DOHH2 (cell line): ENCODE data around the gene BLM.

ENCODE experiments used
- H3F3A ChIP-seq: fragments of 200-600 bp; sonication (generic), shearing (Covaris generic); 2 replicates; pipeline ENCODE4 v1.6.0; 2016; ENCODE audit warnings: antibody characterized with exemption, mild to moderate bottlenecking; ENCODE audit not compliant: control insufficient read depth, insufficient read depth
- H3K27ac ChIP-seq: fragments of 200-600 bp; sonication (generic); 2 replicates; pipeline ENCODE4 v1.5.1; 2014; ENCODE audit warnings: low read depth, mild to moderate bottlenecking, low read length, moderate library complexity
- H3K27me3 ChIP-seq: fragments of 200-600 bp; sonication (generic); 2 replicates; pipeline ENCODE4 v1.6.1; 2014; ENCODE audit warnings: mild to moderate bottlenecking, low read length, mixed read lengths; ENCODE audit not compliant: control insufficient read depth
- H3K36me3 ChIP-seq: fragments of 200-600 bp; sonication (generic); 2 replicates; pipeline ENCODE4 v1.6.1; 2014; ENCODE audit warnings: mild to moderate bottlenecking, low read length, moderate library complexity, mixed read lengths; ENCODE audit not compliant: control insufficient read depth
- H3K4me1 ChIP-seq: fragments of 200-600 bp; sonication (generic); 2 replicates; pipeline ENCODE4 v1.6.1; 2014; ENCODE audit warnings: mild to moderate bottlenecking, low read length, mixed read lengths; ENCODE audit not compliant: control insufficient read depth
- H3K4me2 ChIP-seq: fragments of 200-600 bp; sonication (generic); 2 replicates; pipeline ENCODE4 v1.6.0; 2014; ENCODE audit warnings: mild to moderate bottlenecking, low read length, moderate library complexity
- H3K4me3 ChIP-seq: fragments of 200-600 bp; sonication (generic); 2 replicates; pipeline ENCODE4 v1.5.1; 2014; ENCODE audit warnings: mild to moderate bottlenecking, low read length, mixed read lengths
- H3K79me2 ChIP-seq: fragments of 200-600 bp; sonication (generic); 2 replicates; pipeline ENCODE4 v1.6.1; 2014; ENCODE audit warnings: mild to moderate bottlenecking, low read length, mixed read lengths; ENCODE audit not compliant: control insufficient read depth
- H3K9me2 ChIP-seq: fragments of 200-600 bp; sonication (generic); replicated peaks from 2 replicates; pipeline ENCODE4 v1.6.1; 2014; ENCODE audit warnings: mild to moderate bottlenecking, low read length, mixed read lengths; ENCODE audit not compliant: control insufficient read depth
- H3K9me3 ChIP-seq: fragments of 200-600 bp; sonication (generic); 2 replicates; pipeline ENCODE4 v1.6.1; 2014; ENCODE audit warnings: antibody characterized with exemption, low read length, mixed read lengths; ENCODE audit not compliant: control insufficient read depth, insufficient read depth
- H4K20me1 ChIP-seq: fragments of 200-600 bp; sonication (generic); 2 replicates; pipeline ENCODE4 v1.6.0; 2014; ENCODE audit warnings: low read depth, mild to moderate bottlenecking, antibody characterized with exemption, low read length, moderate library complexity; ENCODE audit not compliant: control insufficient read depth, insufficient read depth
- CTCF ChIP-seq: fragments of 200-600 bp; sonication (generic); IDR thresholded peaks from one replicate; pipeline ENCODE4 v1.5.1; 2014; ENCODE audit warnings: antibody characterized with exemption, mild to moderate bottlenecking, low read depth, low read length; ENCODE audit not compliant: poor library complexity, severe bottlenecking
- EZH2phosphoT487 ChIP-seq: fragments of 200-600 bp; sonication (generic); IDR thresholded peaks from 2 replicates; pipeline ENCODE4 v1.6.1; 2017; ENCODE audit warnings: borderline replicate concordance, mild to moderate bottlenecking, antibody characterized with exemption, low read length, moderate library complexity, mixed read lengths

The BLM gene

GRCh38 chr15:90757461-90757860 is 40.3 kb downstream of the BLM start:
- H3K27ac ChIP-seq = no peak overlapping the region
- H3K9me3 ChIP-seq = no peaks in the 10 kb centered on the region
- H4K20me1 ChIP-seq = no peaks in the 10 kb centered on the region
- H3F3A ChIP-seq = peaks cover 7% of the 10 kb centered on the region; the same call in 1 of the 2 replicates
- H3K9me2 ChIP-seq = no peaks in the 10 kb centered on the region
- peaks cover 86% of the 10 kb centered on the region for H3K36me3 ChIP-seq
- no peak for TF ChIP-seq CTCF
- TF ChIP-seq EZH2phosphoT487 = no peak
- H3K4me3 ChIP-seq = no peak overlapping the region
- H3K79me2 ChIP-seq = no peaks in the 10 kb centered on the region; the same call in 1 of the 2 replicates
- no peaks in the 10 kb centered on the region for H3K4me1 ChIP-seq
- no peaks in the 10 kb centered on the region for H3K27me3 ChIP-seq
- no peak overlapping the region for H3K4me2 ChIP-seq

- Histone ChIP-seq H3F3A (no peaks in the 10 kb centered on the region), H3K27ac (no peak overlapping the region), H3K27me3 (no peaks in the 10 kb centered on the region), H3K4me3 (no peak overlapping the region), H3K4me2 (no peak overlapping the region), H3K9me2 (no peaks in the 10 kb centered on the region), H3K79me2 (no peaks in the 10 kb centered on the region), H3K36me3 (peaks cover 82% of the 10 kb centered on the region), H3K4me1 (no peaks in the 10 kb centered on the region), H4K20me1 (no peaks in the 10 kb centered on the region), H3K9me3 (no peaks in the 10 kb centered on the region)
- TF ChIP-seq EZH2phosphoT487 = no peak
- no peak for TF ChIP-seq CTCF
Measured at GRCh38 chr15:90760661-90761232, 43.6 kb downstream of the BLM start.

GRCh38 chr15:90761629-90762028 is 44.5 kb downstream of the BLM start:
- Histone ChIP-seq H3K9me3 (no peaks in the 10 kb centered on the region), H3K9me2 (no peaks in the 10 kb centered on the region), H3K27me3 (no peaks in the 10 kb centered on the region), H3K36me3 (peaks cover 82% of the 10 kb centered on the region), H3K79me2 (no peaks in the 10 kb centered on the region), H3F3A (no peaks in the 10 kb centered on the region), H3K4me1 (no peaks in the 10 kb centered on the region), H3K4me3 (no peak overlapping the region), H3K27ac (no peak overlapping the region), H3K4me2 (no peak overlapping the region), H4K20me1 (no peaks in the 10 kb centered on the region)
- TF ChIP-seq EZH2phosphoT487 (no peak), CTCF (no peak)
